ENCODE measurements around the gene HIVEP3. TPM values are rescaled to one million over a fixed set of nuclear protein-coding genes. Genes with fewer than 3 reads are reported as not detected.
A peak's percentile ranks its signal among the peaks of the same experiment; 100 is the strongest.

The HIVEP3 gene
- total RNA-seq, 1 donor from 2014 or later = 8.9 TPM

- Histone ChIP-seq H3K4me2 (ENCODE audit: low read length) (peak overlapping the region; percentile 71), H3K27ac (ENCODE audit: low read depth, low read length) (peak overlapping the region; percentile 82), H3K4me1 (ENCODE audit: insufficient read depth, low read length) (peaks cover 29% of the 10 kb centered on the region), H3K9me3 (ENCODE audit: insufficient read depth, low read depth, low read length) (no peaks in the 10 kb centered on the region), H4K20me1 (ENCODE audit: insufficient read depth, low read length) (peaks cover 28% of the 10 kb centered on the region), H3K4me3 (ENCODE audit: insufficient read depth, low read depth, low read length) (no peak overlapping the region), H3K27me3 (ENCODE audit: insufficient read depth, low read length) (no peaks in the 10 kb centered on the region), H2AFZ (ENCODE audit: low read depth, low read length) (no peak overlapping the region), H3K79me2 (ENCODE audit: insufficient read depth, low read length) (no peaks in the 10 kb centered on the region), H3K9ac (ENCODE audit: low read length) (peak overlapping the region; percentile 71), H3K36me3 (ENCODE audit: insufficient read depth, low read length) (no peaks in the 10 kb centered on the region)
- Mint-ChIP-seq H3K4me3 (ENCODE audit: unreplicated experiment) (peak overlapping the region; percentile 35), H3K27me3 (ENCODE audit: low read depth, unreplicated experiment) (peaks cover 46% of the 10 kb centered on the region), H3K4me1 (ENCODE audit: low read depth, unreplicated experiment) (peaks cover 11% of the 10 kb centered on the region), H3K27ac (ENCODE audit: unreplicated experiment) (no peak overlapping the region), H3K36me3 (ENCODE audit: low read depth, unreplicated experiment) (peaks cover 16% of the 10 kb centered on the region), H3K9me3 (ENCODE audit: unreplicated experiment) (peaks cover 8% of the 10 kb centered on the region)
- TF ChIP-seq CTCF (IDR thresholded peaks at IDR 0.05; ENCODE audit: insufficient read depth, low read depth, low read length) (no peak), EZH2 (IDR thresholded peaks at IDR 0.05; ENCODE audit: insufficient read depth, low read length) (no peak)
- DNase-seq (ENCODE audit: low read depth) (peak; percentile 66), FAIRE-seq (no peak)
Measured at GRCh38 chr1:41537788-41538351, 380.9 kb downstream of the HIVEP3 start.

GRCh38 chr1:41537251-41537650 is 381.5 kb downstream of the HIVEP3 start:
- H3K4me1 Mint-ChIP-seq (ENCODE audit: low read depth, unreplicated experiment) = peaks cover 9% of the 10 kb centered on the region
- Histone ChIP-seq H3K27me3 (ENCODE audit: insufficient read depth, low read length) (no peaks in the 10 kb centered on the region), H3K4me2 (ENCODE audit: low read length) (peak overlapping the region; percentile 71), H3K9ac (ENCODE audit: low read length) (peak overlapping the region; percentile 71), H3K4me3 (ENCODE audit: insufficient read depth, low read depth, low read length) (no peak overlapping the region), H4K20me1 (ENCODE audit: insufficient read depth, low read length) (peaks cover 28% of the 10 kb centered on the region), H3K27ac (ENCODE audit: low read depth, low read length) (peak overlapping the region; percentile 82), H3K79me2 (ENCODE audit: insufficient read depth, low read length) (no peaks in the 10 kb centered on the region), H3K9me3 (ENCODE audit: insufficient read depth, low read depth, low read length) (no peaks in the 10 kb centered on the region), H2AFZ (ENCODE audit: low read depth, low read length) (no peak overlapping the region), H3K36me3 (ENCODE audit: insufficient read depth, low read length) (no peaks in the 10 kb centered on the region), H3K4me1 (ENCODE audit: insufficient read depth, low read length) (peaks cover 29% of the 10 kb centered on the region)
- no peak for FAIRE-seq
- TF ChIP-seq EZH2 (IDR thresholded peaks at IDR 0.05; ENCODE audit: insufficient read depth, low read length) = no peak
- TF ChIP-seq CTCF (IDR thresholded peaks at IDR 0.05; ENCODE audit: insufficient read depth, low read depth, low read length) = no peak
- no peak overlapping the region for H3K4me3 Mint-ChIP-seq (ENCODE audit: unreplicated experiment)
- H3K27ac Mint-ChIP-seq (ENCODE audit: unreplicated experiment) = no peak overlapping the region
- no peak for DNase-seq (ENCODE audit: low read depth)
- H3K9me3 Mint-ChIP-seq (ENCODE audit: unreplicated experiment) = peaks cover 6% of the 10 kb centered on the region
- peaks cover 52% of the 10 kb centered on the region for H3K27me3 Mint-ChIP-seq (ENCODE audit: low read depth, unreplicated experiment)
- H3K36me3 Mint-ChIP-seq (ENCODE audit: low read depth, unreplicated experiment) = peaks cover 16% of the 10 kb centered on the region

- H3K27me3 Mint-ChIP-seq (ENCODE audit: low read depth, unreplicated experiment) = peaks cover 51% of the 10 kb centered on the region
- TF ChIP-seq EZH2 (IDR thresholded peaks at IDR 0.05; ENCODE audit: insufficient read depth, low read length) (no peak), CTCF (IDR thresholded peaks at IDR 0.05; ENCODE audit: insufficient read depth, low read depth, low read length) (no peak)
- no peak overlapping the region for H3K27ac Mint-ChIP-seq (ENCODE audit: unreplicated experiment)
Measured at GRCh38 chr1:41536361-41536802, 382.3 kb downstream of the HIVEP3 start.

More at GRCh38 chr1:41536361-41536802, 382.3 kb downstream of the HIVEP3 start:
- Mint-ChIP-seq H3K9me3 (ENCODE audit: unreplicated experiment) (peaks cover 6% of the 10 kb centered on the region), H3K4me1 (ENCODE audit: low read depth, unreplicated experiment) (peaks cover 8% of the 10 kb centered on the region), H3K36me3 (ENCODE audit: low read depth, unreplicated experiment) (peaks cover 16% of the 10 kb centered on the region), H3K4me3 (ENCODE audit: unreplicated experiment) (no peak overlapping the region)
- H4K20me1 ChIP-seq (ENCODE audit: insufficient read depth, low read length) = peaks cover 27% of the 10 kb centered on the region
- no peaks in the 10 kb centered on the region for H3K27me3 ChIP-seq (ENCODE audit: insufficient read depth, low read length)
- no peak for FAIRE-seq
- H3K4me1 ChIP-seq (ENCODE audit: insufficient read depth, low read length) = peaks cover 29% of the 10 kb centered on the region
- peak overlapping the region; percentile 48 for H3K27ac ChIP-seq (ENCODE audit: low read depth, low read length)
- no peak overlapping the region for H2AFZ ChIP-seq (ENCODE audit: low read depth, low read length)
- H3K4me3 ChIP-seq (ENCODE audit: insufficient read depth, low read depth, low read length) = no peak overlapping the region
- H3K4me2 ChIP-seq (ENCODE audit: low read length) = no peak overlapping the region
- no peaks in the 10 kb centered on the region for H3K9me3 ChIP-seq (ENCODE audit: insufficient read depth, low read depth, low read length)
- H3K79me2 ChIP-seq (ENCODE audit: insufficient read depth, low read length) = no peaks in the 10 kb centered on the region
- no peak for DNase-seq (ENCODE audit: low read depth)
- no peak overlapping the region for H3K9ac ChIP-seq (ENCODE audit: low read length)
- H3K36me3 ChIP-seq (ENCODE audit: insufficient read depth, low read length) = no peaks in the 10 kb centered on the region

Measured in astrocyte (in vitro differentiated cells and primary cell).